Suprapubic skin (tissue), 4 donors: Measurements from ENCODE around the gene ACTL9.
"Not testable (repeated sequence)": the region's sequence is repeated elsewhere in the genome, so short reads cannot be mapped to it uniquely, and the experiment has no call there.

Experiments
- EP300 ChIP-seq: sonication (generic); formaldehyde crosslinking; IDR thresholded peaks from one replicate; pipeline ENCODE4 v1.6.1; 2017; ENCODE audit warnings: antibody characterized with exemption
- POLR2A ChIP-seq, 2 donors: fragments of 450-650 bp; IDR thresholded peaks; one replicate each; pipeline ENCODE4 v1.6.1; 2017; ENCODE audit warnings: antibody characterized with exemption in 2 of 2, mild to moderate bottlenecking in 2 of 2, moderate library complexity in 2 of 2
- POLR2AphosphoS5 ChIP-seq, 3 donors: sonication (generic); formaldehyde crosslinking; IDR thresholded peaks; one replicate each; pipeline ENCODE4 v1.6.1; 2017; ENCODE audit warnings: antibody characterized with exemption in 3 of 3
- TF ChIP-seq, protein P1 (sequence below), 2 donors: fragments of 200-600 bp in 1 of 2; fragments of 450-650 bp in 1 of 2; sonication (generic) in 1 of 2; IDR thresholded peaks; one replicate each; pipeline ENCODE4 v1.5.1; 2016 to 2019; ENCODE audit warnings: antibody characterized with exemption in 2 of 2, mild to moderate bottlenecking in 1 of 2, moderate library complexity in 1 of 2

DNA sequence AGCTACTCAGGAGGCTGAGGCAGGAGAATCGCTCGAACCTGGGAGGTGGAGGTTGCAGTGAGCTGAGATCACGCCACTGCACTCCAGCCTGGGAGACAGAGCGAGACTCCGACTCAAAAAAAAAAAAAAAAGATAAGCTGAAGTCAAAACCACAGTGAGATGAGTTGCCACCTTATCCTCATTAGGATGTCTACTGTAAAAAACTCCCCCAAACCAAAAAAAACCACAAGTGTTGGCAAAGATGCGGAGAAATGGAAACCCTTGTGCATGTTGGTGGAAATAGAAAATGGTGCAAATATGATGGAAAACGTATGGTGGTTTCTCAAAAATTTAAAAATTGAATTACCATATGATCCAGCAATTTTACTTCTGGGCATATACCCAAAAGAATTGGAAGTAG lies 11.7 kb upstream of the ACTL9 start:
- TF ChIP-seq, protein P1, sequence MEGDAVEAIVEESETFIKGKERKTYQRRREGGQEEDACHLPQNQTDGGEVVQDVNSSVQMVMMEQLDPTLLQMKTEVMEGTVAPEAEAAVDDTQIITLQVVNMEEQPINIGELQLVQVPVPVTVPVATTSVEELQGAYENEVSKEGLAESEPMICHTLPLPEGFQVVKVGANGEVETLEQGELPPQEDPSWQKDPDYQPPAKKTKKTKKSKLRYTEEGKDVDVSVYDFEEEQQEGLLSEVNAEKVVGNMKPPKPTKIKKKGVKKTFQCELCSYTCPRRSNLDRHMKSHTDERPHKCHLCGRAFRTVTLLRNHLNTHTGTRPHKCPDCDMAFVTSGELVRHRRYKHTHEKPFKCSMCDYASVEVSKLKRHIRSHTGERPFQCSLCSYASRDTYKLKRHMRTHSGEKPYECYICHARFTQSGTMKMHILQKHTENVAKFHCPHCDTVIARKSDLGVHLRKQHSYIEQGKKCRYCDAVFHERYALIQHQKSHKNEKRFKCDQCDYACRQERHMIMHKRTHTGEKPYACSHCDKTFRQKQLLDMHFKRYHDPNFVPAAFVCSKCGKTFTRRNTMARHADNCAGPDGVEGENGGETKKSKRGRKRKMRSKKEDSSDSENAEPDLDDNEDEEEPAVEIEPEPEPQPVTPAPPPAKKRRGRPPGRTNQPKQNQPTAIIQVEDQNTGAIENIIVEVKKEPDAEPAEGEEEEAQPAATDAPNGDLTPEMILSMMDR (IDR thresholded peaks at IDR 0.05) = not testable (repeated sequence)
- not testable (repeated sequence) for TF ChIP-seq POLR2A (IDR thresholded peaks at IDR 0.05); POLR2AphosphoS5 (IDR thresholded peaks at IDR 0.05); EP300
